Brain microvascular endothelial cell (primary cell): ENCODE measurements around the gene CERS6.
"Not testable (repeated sequence)": the region's sequence is repeated elsewhere in the genome, so short reads cannot be mapped to it uniquely, and the experiment has no call there.

Experiments used
- DNase-seq: peaks from one replicate; pipeline ENCODE4 v3.0.0-alpha.2; 2020
- H3K27ac ChIP-seq: fragments of 250-450 bp; sonication (Bioruptor Pico); 2 replicates; pipeline ENCODE4 v1.5.1; 2020; ENCODE audit warnings: mild to moderate bottlenecking, moderate library complexity
- H3K27me3 ChIP-seq: fragments of 250-450 bp; sonication (Bioruptor Pico); replicated peaks from 2 replicates; pipeline ENCODE4 v1.5.1; 2020; ENCODE audit warnings: mild to moderate bottlenecking
- H3K36me3 ChIP-seq: fragments of 250-450 bp; sonication (Bioruptor Pico); replicated peaks from 2 replicates; pipeline ENCODE4 v1.5.1; 2020; ENCODE audit warnings: mild to moderate bottlenecking
- H3K4me3 ChIP-seq: 2 replicates; pipeline ENCODE4 v1.5.1; 2011; ENCODE audit warnings: low read depth, mild to moderate bottlenecking, control low read depth, low read length, moderate library complexity
- CTCF ChIP-seq: IDR thresholded peaks from 2 replicates; pipeline ENCODE4 v1.5.1; 2011; ENCODE audit warnings: low read depth, mild to moderate bottlenecking, moderate library complexity, low read length, control low read depth, inconsistent platforms; ENCODE audit errors: missing control alignments
- in situ Hi-C: cut with HindIII; loops from 2 replicates; pipeline ENCODE4 v1.10.0; 2017; ENCODE audit warnings: low sequenced_read_pairs, low pct_ligation_motif_present

Gene CERS6

GRCh38 chr2:168455645-168456520, at the start of gene CERS6:
CERS6 (plus strand) TSS chr2:168456272; CDS start chr2:168456449, 177 bp downstream.
- peak; percentile 94 for DNase-seq
- in situ Hi-C loops = no loop called here
- H3K27ac ChIP-seq = peak within 1 kb of the TSS; percentile 57

GRCh38 chr2:168412301-168412700, 43.8 kb upstream of the CERS6 start:
- in situ Hi-C loops = not testable (repeated sequence)

More at GRCh38 chr2:168455645-168456520, at the start of gene CERS6:
- Histone ChIP-seq H3K4me3 (peak within 1 kb of the TSS; percentile 96), H3K36me3 (no peaks in the 10 kb centered on the region), H3K27me3 (no peaks in the 10 kb centered on the region)
- TF ChIP-seq CTCF = no peak

GRCh38 chr2:168413101-168413500, 43.0 kb upstream of the CERS6 start:
- H3K36me3 ChIP-seq, in situ Hi-C loops, DNase-seq, H3K27ac ChIP-seq, H3K27me3 ChIP-seq, H3K4me3 ChIP-seq: not testable (repeated sequence)

More at GRCh38 chr2:168412301-168412700, 43.8 kb upstream of the CERS6 start:
- H3K27me3 ChIP-seq, DNase-seq, H3K27ac ChIP-seq, H3K36me3 ChIP-seq, H3K4me3 ChIP-seq: not testable (repeated sequence)

- in situ Hi-C loops = no loop called here
Observed at GRCh38 chr2:168416555-168416954, 39.5 kb upstream of the CERS6 start.

GRCh38 chr2:168422584-168422983, 33.5 kb upstream of the CERS6 start:
- Histone ChIP-seq H3K27me3 (no peaks in the 10 kb centered on the region), H3K4me3 (no peak overlapping the region), H3K36me3 (no peaks in the 10 kb centered on the region), H3K27ac (no peak overlapping the region)
- in situ Hi-C loops = no loop called here
- no peak for DNase-seq
- no peak for TF ChIP-seq CTCF

More at GRCh38 chr2:168416555-168416954, 39.5 kb upstream of the CERS6 start:
- Histone ChIP-seq H3K27ac (no peak overlapping the region), H3K4me3 (no peak overlapping the region), H3K27me3 (no peaks in the 10 kb centered on the region), H3K36me3 (no peaks in the 10 kb centered on the region)
- no peak for TF ChIP-seq CTCF
- DNase-seq = no peak

- TF ChIP-seq CTCF = no peak
- Histone ChIP-seq H3K27me3 (no peaks in the 10 kb centered on the region), H3K36me3 (no peaks in the 10 kb centered on the region), H3K4me3 (no peak overlapping the region), H3K27ac (no peak overlapping the region)
- DNase-seq = peak; percentile 27
- in situ Hi-C loops = no loop called here
Observed at GRCh38 chr2:168424112-168424951, 31.7 kb upstream of the CERS6 start.
